IMR-90 (cell line): ENCODE results near the gene NANS. TPM values are rescaled to one million over a fixed set of nuclear protein-coding genes. Genes with fewer than 3 reads are reported as not detected.

ENCODE experiments used
- ATAC-seq: fragments of 200-7000 bp; cut with Tn5 transposase; 2 replicates; pipeline ENCODE4 v1.9.1; 2020; ENCODE audit warnings: low read depth, mild to moderate bottlenecking, moderate library complexity
- BruUV-seq: library from RNA; stranded (reverse); fragments of 400-500 nt; replicated peaks from 2 replicates; lab custom pipeline; 2021; lab: Mats Ljungman, UMichigan
- CTCF ChIA-PET: fragments of 300-600 bp; formaldehyde crosslinking; extraction: SDS; loops from one replicate; lab custom pipeline; 2021; ENCODE audit warnings: antibody characterized with exemption; lab: Yijun Ruan, JAX
- POLR2A ChIA-PET: fragments of 300-600 bp; sonication (Branson Sonifier 250); formaldehyde crosslinking; loops from one replicate; lab custom pipeline; 2022; ENCODE audit warnings: antibody characterized with exemption; ENCODE audit not compliant: unreplicated experiment; lab: Charles Lee
- DNase-seq: peaks from one replicate; pipeline ENCODE4 v3.0.0; 2013
- H2AFZ ChIP-seq: replicated peaks from 2 replicates; pipeline ENCODE3; 2013; ENCODE audit warnings: low read length, mild to moderate bottlenecking; ENCODE audit not compliant: poor library complexity
- H2AK5ac ChIP-seq: 2 replicates; pipeline ENCODE4 v1.6.1; 2013; ENCODE audit warnings: low read depth, low read length, inconsistent platforms
- H2AK9ac ChIP-seq: replicated peaks from 2 replicates; pipeline ENCODE3; 2013; ENCODE audit warnings: mild to moderate bottlenecking, low read depth, low read length, moderate library complexity; ENCODE audit not compliant: poor library complexity
- H2BK120ac ChIP-seq: 2 replicates; pipeline ENCODE4 v1.6.1; 2013; ENCODE audit warnings: low read depth, low read length, inconsistent platforms
- H2BK15ac ChIP-seq: 3 replicates; pipeline ENCODE4 v1.6.1; 2013; ENCODE audit warnings: low read depth, low read length, inconsistent platforms
- H2BK20ac ChIP-seq: 2 replicates; pipeline ENCODE4 v1.6.1; 2013; ENCODE audit warnings: low read depth, mild to moderate bottlenecking, inconsistent platforms, low read length, moderate library complexity
- H2BK5ac ChIP-seq: 2 replicates; pipeline ENCODE4 v1.6.1; 2013; ENCODE audit warnings: mild to moderate bottlenecking, low read depth, low read length, inconsistent platforms; ENCODE audit not compliant: poor library complexity, severe bottlenecking
- H3K14ac ChIP-seq: replicated peaks from 2 replicates; pipeline ENCODE4 v1.6.1; 2013; ENCODE audit warnings: low read depth, low read length, inconsistent platforms
- H3K18ac ChIP-seq: 2 replicates; pipeline ENCODE4 v1.6.1; 2013; ENCODE audit warnings: low read depth, low read length, control low read depth
- H3K23ac ChIP-seq: 2 replicates; pipeline ENCODE4 v1.6.1; 2013; ENCODE audit warnings: low read depth, low read length, inconsistent platforms
- H3K27ac ChIP-seq: 2 replicates; pipeline ENCODE4 v1.5.1; 2013; ENCODE audit warnings: mild to moderate bottlenecking, control low read depth, low read length; ENCODE audit not compliant: insufficient read depth
- H3K27me3 ChIP-seq: 2 replicates; pipeline ENCODE4 v1.6.1; 2013; ENCODE audit warnings: low read length; ENCODE audit not compliant: control insufficient read depth, insufficient read depth
- H3K36me3 ChIP-seq: 2 replicates; pipeline ENCODE4 v1.6.1; 2013; ENCODE audit warnings: low read length, mixed read lengths; ENCODE audit not compliant: control insufficient read depth, insufficient read depth
- H3K4ac ChIP-seq: 2 replicates; pipeline ENCODE4 v1.6.1; 2013; ENCODE audit warnings: low read depth, low read length, inconsistent platforms
- H3K4me1 ChIP-seq: 2 replicates; pipeline ENCODE4 v1.6.1; 2013; ENCODE audit warnings: low read length, mixed read lengths; ENCODE audit not compliant: control insufficient read depth, insufficient read depth
- H3K4me2 ChIP-seq: 2 replicates; pipeline ENCODE4 v1.6.1; 2013; ENCODE audit warnings: low read depth, mild to moderate bottlenecking, control low read depth, low read length, moderate library complexity
- H3K4me3 ChIP-seq: 2 replicates; pipeline ENCODE4 v1.5.1; 2013; ENCODE audit warnings: low read depth, mild to moderate bottlenecking, control low read depth, low read length, moderate library complexity; ENCODE audit not compliant: insufficient read depth
- H3K56ac ChIP-seq: 2 replicates; pipeline ENCODE4 v1.6.1; 2013; ENCODE audit warnings: low read length, inconsistent platforms; ENCODE audit not compliant: insufficient read depth; ENCODE audit errors: extremely low read depth
- H3K79me1 ChIP-seq, 2 experiments: 2 replicates each; pipeline ENCODE4 v1.6.1; 2013; ENCODE audit warnings: low read length in 2 of 2, inconsistent platforms in 1 of 2, low read depth in 1 of 2
- H3K9ac ChIP-seq: 2 replicates; pipeline ENCODE4 v1.6.1; 2013; ENCODE audit warnings: low read depth, low read length, control low read depth
- H3K9me1 ChIP-seq: 2 replicates; pipeline ENCODE4 v1.6.1; 2013; ENCODE audit warnings: low read length, inconsistent platforms; ENCODE audit not compliant: insufficient read depth
- H3K9me3 ChIP-seq: 2 replicates; pipeline ENCODE4 v1.6.1; 2013; ENCODE audit warnings: low read length; ENCODE audit not compliant: control insufficient read depth, insufficient read depth
- H4K20me1 ChIP-seq: 2 replicates; pipeline ENCODE4 v1.6.1; 2013; ENCODE audit warnings: low read length, inconsistent platforms; ENCODE audit not compliant: insufficient read depth
- H4K5ac ChIP-seq: 2 replicates; pipeline ENCODE4 v1.6.1; 2013; ENCODE audit warnings: mild to moderate bottlenecking, low read depth, low read length, control low read depth
- H4K8ac ChIP-seq, 2 experiments: 2 replicates each; pipeline ENCODE4 v1.6.1; 2013; ENCODE audit warnings: low read depth in 2 of 2, low read length in 2 of 2, control low read depth in 1 of 2, inconsistent platforms in 1 of 2
- H4K91ac ChIP-seq: 2 replicates; pipeline ENCODE4 v1.6.1; 2013; ENCODE audit warnings: low read depth, low read length, inconsistent platforms; ENCODE audit not compliant: insufficient read depth
- BHLHE40 ChIP-seq: fragments of 150-350 bp; IDR thresholded peaks from 2 replicates; pipeline ENCODE4 v1.6.1; 2016; ENCODE audit warnings: mild to moderate bottlenecking, low read depth, low read length
- CEBPB ChIP-seq: IDR thresholded peaks from 2 replicates; pipeline ENCODE4 v1.6.1; 2012; ENCODE audit warnings: low read depth, low read length, improper control_type of control experiment
- CHD1 ChIP-seq: IDR thresholded peaks from 2 replicates; pipeline ENCODE4 v1.6.1; 2012; ENCODE audit warnings: low read depth, low read length, improper control_type of control experiment
- FOS ChIP-seq: fragments of 150-350 bp; IDR thresholded peaks from 2 replicates; pipeline ENCODE4 v1.6.1; 2016; ENCODE audit warnings: low read depth, low read length
- MAFK ChIP-seq: IDR thresholded peaks from 2 replicates; pipeline ENCODE4 v1.6.1; 2012; ENCODE audit warnings: low read depth, low read length, improper control_type of control experiment
- MAZ ChIP-seq: IDR thresholded peaks from 2 replicates; pipeline ENCODE4 v1.6.1; 2012; ENCODE audit warnings: low read depth, mild to moderate bottlenecking, low read length, improper control_type of control experiment, moderate library complexity, borderline replicate concordance
- MXI1 ChIP-seq: IDR thresholded peaks from 2 replicates; pipeline ENCODE4 v1.6.1; 2012; ENCODE audit warnings: low read depth, mild to moderate bottlenecking, low read length, moderate library complexity, borderline replicate concordance
- NFE2L2 ChIP-seq: fragments of 150-350 bp; IDR thresholded peaks from 2 replicates; pipeline ENCODE4 v1.6.1; 2016; ENCODE audit warnings: low read depth, mild to moderate bottlenecking, low read length
- POLR2A ChIP-seq: IDR thresholded peaks from 2 replicates; pipeline ENCODE4 v1.6.1; 2012; ENCODE audit warnings: mild to moderate bottlenecking, low read depth, low read length
- RAD21 ChIP-seq: IDR thresholded peaks from 2 replicates; pipeline ENCODE4 v1.6.1; 2012; ENCODE audit warnings: low read length, improper control_type of control experiment
- RCOR1 ChIP-seq: IDR thresholded peaks from 2 replicates; pipeline ENCODE4 v1.6.1; 2012; ENCODE audit warnings: mild to moderate bottlenecking, low read length, improper control_type of control experiment; ENCODE audit not compliant: insufficient replicate concordance
- RFX5 ChIP-seq: IDR thresholded peaks from 2 replicates; pipeline ENCODE4 v1.8.0; 2012; ENCODE audit warnings: low read depth, mild to moderate bottlenecking, low read length, moderate library complexity
- SMC3 ChIP-seq: fragments of 150-350 bp; IDR thresholded peaks from 2 replicates; pipeline ENCODE4 v1.6.1; 2016; ENCODE audit warnings: low read depth, mild to moderate bottlenecking, antibody characterized with exemption, low read length, moderate library complexity
- USF2 ChIP-seq: fragments of 150-350 bp; IDR thresholded peaks from 2 replicates; pipeline ENCODE4 v1.6.1; 2017; ENCODE audit warnings: mild to moderate bottlenecking, antibody characterized with exemption, low read length, low read depth
- WGBS, 2 experiments: methylation state at CpG; one replicate each; pipeline versions ENCODE4 v1.1.5 to v1.1.7; 2013; ENCODE audit warnings: missing lambda C conversion rate in 2 of 2; ENCODE audit not compliant: insufficient read length in 1 of 2; ENCODE audit errors: extremely low coverage in 2 of 2; 5-methylcytosine and 5-hydroxymethylcytosine counted together
- dilution Hi-C: fragments of 300-500 bp; cut with HindIII; formaldehyde crosslinking; loops from one replicate; pipeline ENCODE4 v1.14.3; 2018; ENCODE audit warnings: low sequenced_read_pairs; ENCODE audit not compliant: unreplicated experiment
- in situ Hi-C: fragments of 300-500 bp; cut with MboI; formaldehyde crosslinking; loops from 3 replicates; pipeline ENCODE4 v1.14.3; 2019; ENCODE audit warnings: low sequenced_read_pairs, inconsistent platforms, mixed read lengths
- intact Hi-C: fragments of 100-400 bp; cut with micrococcal nuclease; formaldehyde crosslinking; loops from 2 replicates; pipeline ENCODE4 v1.10.0; 2022
- polyA plus RNA-seq, 3 experiments: library from polyadenylated mRNA; depleted of rRNA; stranded (reverse); fragments of >200 nt; gene quantifications; 2 replicates each; pipeline ENCODE4 v1.2.3, GENCODE V29; 2012; ENCODE audit warnings: low replicate concordance in 1 of 3
- total RNA-seq: library from RNA; depleted of rRNA; stranded (reverse); fragments of >200 nt; gene quantifications from 2 replicates; pipeline ENCODE4 v1.2.3, GENCODE V29; 2012
- TF ChIP-seq, protein P1 (sequence below): fragments of 150-350 bp; IDR thresholded peaks from 2 replicates; pipeline ENCODE4 v1.6.1; 2016; ENCODE audit warnings: low read depth, mild to moderate bottlenecking, low read length, moderate library complexity, borderline replicate concordance

The NANS gene
- total and polyA plus RNA-seq, 2 of the 4 experiments (the other 2 are of a cell fraction): 210 to 306 TPM

DNA sequence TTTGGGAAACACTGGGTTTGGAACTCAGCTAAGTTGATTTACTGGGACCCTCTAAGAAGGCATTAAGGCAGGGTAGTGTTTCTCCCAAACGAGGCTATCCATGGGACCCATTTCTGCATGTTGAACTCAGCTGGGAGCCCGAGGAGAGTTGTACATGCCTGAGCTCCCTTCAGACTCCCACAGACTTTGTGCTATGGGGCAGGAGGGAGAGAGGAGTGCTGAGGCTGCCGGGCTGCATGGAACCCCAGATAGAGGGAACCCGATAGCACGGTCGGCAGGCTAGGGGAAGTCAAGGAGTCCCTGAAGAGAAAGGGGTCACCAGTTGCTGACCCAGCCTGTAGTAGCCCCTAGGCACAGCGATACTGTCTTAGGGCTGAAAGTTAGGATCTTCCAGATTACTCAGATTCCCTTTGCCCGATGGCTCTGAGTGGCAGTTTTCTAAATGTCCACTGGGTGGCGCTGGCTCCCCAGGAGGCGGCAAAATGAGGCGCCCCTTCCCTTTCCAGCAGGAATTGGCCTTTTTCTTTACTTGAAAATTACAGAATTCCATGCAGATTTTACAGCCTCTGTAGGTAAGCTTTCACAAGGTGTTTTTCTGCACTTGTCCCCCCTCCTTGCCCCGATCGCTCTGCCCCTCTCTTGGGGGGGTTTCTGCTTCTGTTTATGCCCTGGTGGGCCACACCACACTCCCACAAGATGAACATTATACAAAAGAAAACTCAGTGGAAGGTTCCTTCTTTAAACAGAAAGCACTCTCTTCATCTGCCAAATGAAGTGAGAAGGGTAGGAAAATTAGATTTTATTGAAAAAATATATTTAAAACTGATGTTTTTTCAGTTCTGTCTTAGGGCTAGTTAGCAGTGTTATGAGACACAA lies 17.8 kb downstream of the NANS start:
- ChIA-PET POLR2A (interaction anchor here (0.7 kb wide), 1 partner anchor 18 kb away, joined by 3 read pairs; no protein-coding TSS in a partner anchor), CTCF (interaction anchor here (0.7 to 1.0 kb wide), 4 partner anchors 15 to 39 kb away, joined by 3 to 5 read pairs (median 3); no protein-coding TSS in a partner anchor)
- DNase-seq (peak; percentile 59), ATAC-seq (peak; percentile 91)
- no peak overlapping the region for H3K18ac ChIP-seq
- H3K14ac ChIP-seq: no peak overlapping the region
- H3K4ac ChIP-seq: peak overlapping the region; percentile 59; the same call in 1 of the 2 replicates
- in situ Hi-C loops: loop anchor here (5.0 kb wide), 1 partner anchor 188 kb away; no protein-coding TSS in a partner anchor
- peak overlapping the region; percentile 63; the same call in 1 of the 2 replicates for H2AK5ac ChIP-seq
- no peak overlapping the region for H4K91ac ChIP-seq
- peak overlapping the region; percentile 35; the same call in 1 of the 2 replicates for H2BK120ac ChIP-seq
- H3K9me3 ChIP-seq: no peaks in the 10 kb centered on the region
- peak overlapping the region in 1 of 2 experiments; percentile 83; a peak in 2 of 4 replicates for H4K8ac ChIP-seq
- H2AK9ac ChIP-seq: peak overlapping the region; percentile 89
- WGBS, 2 experiments: 33% methylated on average over 3 of the region's 13 CpGs; no CpG with 5 or more reads in 1 of the 2 experiments
- no peak overlapping the region for H2BK5ac ChIP-seq
- H3K4me2 ChIP-seq: no peak overlapping the region
- 0 out of 2 replicates have a peak overlapping the region, but pooled peaks have one; percentile 0 for H3K27ac ChIP-seq
- H3K23ac ChIP-seq: peak overlapping the region; percentile 39; the same call in 1 of the 2 replicates
- H3K56ac ChIP-seq: no peak overlapping the region
- H3K4me1 ChIP-seq: peaks cover 5% of the 10 kb centered on the region
- no peak overlapping the region for H2BK20ac ChIP-seq
- peak overlapping the region; percentile 15; the same call in 1 of the 2 replicates for H3K9ac ChIP-seq
- peaks cover 27% of the 10 kb centered on the region for H4K20me1 ChIP-seq
- peaks cover 2% of the 10 kb centered on the region; the same call in 1 of the 2 replicates for H3K9me1 ChIP-seq
- no peak overlapping the region; the same call in 1 of the 2 replicates for H4K5ac ChIP-seq
- dilution Hi-C loops: no loop called here
- no peaks in the 10 kb centered on the region for H3K27me3 ChIP-seq
- no peak overlapping the region; the same call in 2 of the 3 replicates for H2BK15ac ChIP-seq
- intact Hi-C loops: loop anchor here (1.0 to 5.0 kb wide), 5 partner anchors 118 to 633 kb away; partner anchors contain the start of genes CORO2A and GABBR2
- H3K36me3 ChIP-seq: peaks cover 19% of the 10 kb centered on the region
- peak overlapping the region; percentile 73 for H2AFZ ChIP-seq
- H3K4me3 ChIP-seq: no peak overlapping the region
- peaks cover 16 to 70% of the 10 kb centered on the region in 2 experiments for H3K79me1 ChIP-seq
- no TSS peak for BruUV-seq
- TF ChIP-seq POLR2A (no peak), RCOR1 (no peak), MXI1 (no peak), MAZ (no peak), BHLHE40 (no peak), CHD1 (no peak), SMC3 (peak; percentile 75), MAFK (no peak), CEBPB (no peak), RAD21 (peak; percentile 85), FOS (no peak), USF2 (no peak), NFE2L2 (no peak), RFX5 (no peak)
- TF ChIP-seq, protein P1, sequence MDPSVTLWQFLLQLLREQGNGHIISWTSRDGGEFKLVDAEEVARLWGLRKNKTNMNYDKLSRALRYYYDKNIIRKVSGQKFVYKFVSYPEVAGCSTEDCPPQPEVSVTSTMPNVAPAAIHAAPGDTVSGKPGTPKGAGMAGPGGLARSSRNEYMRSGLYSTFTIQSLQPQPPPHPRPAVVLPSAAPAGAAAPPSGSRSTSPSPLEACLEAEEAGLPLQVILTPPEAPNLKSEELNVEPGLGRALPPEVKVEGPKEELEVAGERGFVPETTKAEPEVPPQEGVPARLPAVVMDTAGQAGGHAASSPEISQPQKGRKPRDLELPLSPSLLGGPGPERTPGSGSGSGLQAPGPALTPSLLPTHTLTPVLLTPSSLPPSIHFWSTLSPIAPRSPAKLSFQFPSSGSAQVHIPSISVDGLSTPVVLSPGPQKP: no peak
